HG02571 (cell line): Measurements from ENCODE around the gene SBK1.
"Not testable (repeated sequence)": the region's sequence is repeated elsewhere in the genome, so short reads cannot be mapped to it uniquely, and the experiment has no call there.

Experiments
- ATAC-seq: cut with Tn5 transposase; IDR thresholded peaks from one replicate; pipeline ENCODE4 v1.9.1; 2021; ENCODE audit warnings: mild to moderate bottlenecking, moderate library complexity; ENCODE audit not compliant: unreplicated experiment

Gene SBK1

DNA sequence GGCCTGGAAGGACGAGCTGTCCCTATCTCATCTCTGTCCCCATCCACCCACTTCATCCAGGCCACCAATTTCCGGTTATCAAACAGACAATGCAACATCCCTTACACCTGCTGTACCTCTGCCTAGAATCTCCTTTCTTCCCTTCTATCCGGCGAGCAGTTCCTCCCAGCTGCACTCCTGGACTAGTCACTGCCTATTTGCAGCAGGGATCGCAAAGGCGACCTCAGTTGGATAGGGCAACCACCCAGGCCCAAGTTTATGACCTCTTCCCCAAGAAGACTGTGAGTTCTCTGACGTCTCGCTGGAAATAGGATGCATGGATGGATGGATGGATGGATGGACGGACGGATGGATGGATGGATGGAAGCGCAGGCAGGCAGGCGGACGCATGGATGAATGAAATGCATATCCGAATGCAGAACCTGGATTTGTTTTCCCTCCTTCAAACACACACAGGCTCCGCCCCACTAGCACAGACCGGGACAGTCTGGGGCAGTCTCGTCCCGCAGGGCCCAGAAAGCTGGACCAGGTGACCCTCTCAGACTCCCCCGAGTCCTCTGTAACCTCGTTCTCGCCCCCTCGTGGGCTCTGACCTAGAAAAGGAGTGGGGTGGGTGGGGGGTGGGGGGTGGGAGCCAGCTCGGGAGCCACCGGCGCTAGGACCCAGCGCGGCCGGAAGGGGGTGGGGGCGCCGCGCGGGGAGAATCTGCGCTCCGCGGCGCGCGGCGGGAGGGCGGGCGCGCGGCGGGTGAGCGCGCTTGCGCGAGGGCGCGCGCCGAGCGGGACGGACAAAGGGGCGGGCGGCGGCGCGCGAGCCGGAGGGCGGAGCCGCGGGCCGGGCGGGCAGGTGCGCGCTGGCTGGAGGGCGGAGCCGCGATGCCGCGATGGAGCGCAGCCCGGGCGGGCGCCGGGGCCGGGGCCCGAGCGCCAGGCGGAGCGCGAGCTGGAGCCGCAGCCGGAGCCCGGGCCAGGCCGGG, at the start of gene SBK1:
Gene SBK1 (plus strand): TSS at position 875 of the 976 bp plus-strand sequence. CDS start 24,867 bp downstream, outside the sequence.
- ATAC-seq, result peak; percentile 79

DNA sequence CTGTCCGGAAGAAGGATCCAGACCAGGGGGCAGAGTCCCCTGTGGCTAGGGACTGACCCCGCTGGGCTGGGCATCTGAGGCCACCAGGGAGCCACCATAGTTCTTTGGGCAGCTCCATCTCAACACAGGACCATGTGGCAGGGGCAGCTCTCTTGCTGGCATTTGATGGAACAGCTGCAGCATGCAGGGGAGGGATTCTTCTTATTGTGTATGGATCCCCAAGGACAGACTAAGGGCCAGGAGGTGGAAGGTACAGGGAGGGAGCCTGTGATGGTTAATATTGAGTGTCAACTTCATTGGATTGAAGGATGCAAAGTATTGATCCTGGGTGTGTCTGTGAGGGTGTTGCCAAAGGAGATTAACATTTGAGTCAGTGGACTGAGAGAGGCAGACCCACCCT, 42.8 kb upstream of the SBK1 start:
- ATAC-seq, result not testable (repeated sequence)

DNA sequence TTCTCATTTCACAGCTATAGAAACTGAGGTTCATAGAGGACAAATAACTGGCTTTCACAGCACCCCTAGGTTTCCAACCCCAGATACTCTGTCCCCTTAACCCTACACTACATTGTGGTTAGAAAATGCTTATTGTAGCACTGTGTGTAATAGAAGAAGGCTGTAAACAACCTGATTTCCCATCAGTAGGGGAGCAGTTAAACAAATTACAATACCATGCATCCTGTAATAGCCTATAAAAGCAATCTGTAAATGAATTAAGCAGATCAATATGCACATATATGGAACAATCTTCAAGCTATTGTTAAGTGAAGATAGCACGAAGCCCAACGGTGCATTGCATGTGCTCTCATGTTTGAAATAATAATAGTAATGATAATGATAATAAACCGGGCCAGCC, 41.3 kb upstream of the SBK1 start:
- no peak for ATAC-seq

DNA sequence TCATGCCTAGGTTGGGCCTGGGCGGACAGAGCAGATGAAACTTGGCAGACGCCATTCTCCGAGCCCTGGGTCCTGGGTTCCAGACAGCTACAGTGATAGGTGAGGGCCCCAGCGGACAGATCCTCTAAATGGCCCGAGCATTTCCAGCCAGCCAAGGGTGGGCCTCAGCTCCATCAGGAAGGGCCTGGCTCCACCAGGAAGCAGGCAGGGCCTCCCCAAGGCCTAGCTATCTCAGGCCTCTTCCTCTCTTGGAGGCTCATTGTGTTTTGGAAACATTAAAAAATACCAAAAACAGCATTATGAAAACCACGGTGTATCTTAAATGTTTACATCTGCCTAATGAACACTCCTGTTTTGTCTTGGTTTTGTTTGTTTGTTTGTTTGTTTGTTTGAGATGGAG, 38.2 kb upstream of the SBK1 start:
- ATAC-seq, result no peak

DNA sequence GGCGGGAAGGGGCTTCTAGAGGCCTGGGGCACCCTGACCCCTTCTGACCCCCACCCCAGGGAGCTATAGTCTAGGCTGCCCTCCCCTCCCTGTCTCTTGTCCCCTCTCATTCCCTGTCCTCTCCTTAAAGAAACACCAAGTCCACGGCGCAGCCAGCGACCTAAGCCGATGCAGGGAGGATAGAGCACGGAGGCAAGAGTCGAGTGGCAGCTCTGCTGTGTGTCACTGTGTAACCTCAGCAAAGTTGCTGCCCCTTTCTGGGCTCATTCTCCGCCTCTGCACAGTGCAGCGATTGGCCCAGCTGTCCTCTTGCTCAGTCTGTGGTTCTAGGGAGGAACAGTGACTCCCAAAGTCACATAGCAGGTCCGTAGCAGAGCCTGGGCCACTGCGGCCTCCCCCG, 36.5 kb upstream of the SBK1 start:
- no peak for ATAC-seq

DNA sequence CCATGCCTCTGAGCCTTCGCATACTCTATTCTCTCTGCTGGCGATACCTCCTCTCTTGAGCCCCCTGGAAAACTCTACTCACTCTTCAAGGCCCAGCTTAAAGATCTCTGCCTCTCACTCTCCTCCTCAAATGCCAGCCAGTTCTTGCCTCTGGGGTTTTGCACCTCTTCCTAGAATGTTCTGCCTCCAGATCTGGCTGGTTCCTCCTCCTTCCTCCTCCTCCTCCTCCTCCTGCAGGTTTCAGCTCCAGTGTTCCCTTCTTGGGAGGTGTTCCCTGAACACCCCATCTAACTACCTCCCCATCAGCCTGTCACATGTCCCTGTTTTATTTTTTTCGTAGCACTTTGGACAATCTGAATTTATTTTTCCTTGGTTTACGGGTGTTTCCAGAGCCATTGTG, 35.1 kb upstream of the SBK1 start:
- no peak for ATAC-seq

DNA sequence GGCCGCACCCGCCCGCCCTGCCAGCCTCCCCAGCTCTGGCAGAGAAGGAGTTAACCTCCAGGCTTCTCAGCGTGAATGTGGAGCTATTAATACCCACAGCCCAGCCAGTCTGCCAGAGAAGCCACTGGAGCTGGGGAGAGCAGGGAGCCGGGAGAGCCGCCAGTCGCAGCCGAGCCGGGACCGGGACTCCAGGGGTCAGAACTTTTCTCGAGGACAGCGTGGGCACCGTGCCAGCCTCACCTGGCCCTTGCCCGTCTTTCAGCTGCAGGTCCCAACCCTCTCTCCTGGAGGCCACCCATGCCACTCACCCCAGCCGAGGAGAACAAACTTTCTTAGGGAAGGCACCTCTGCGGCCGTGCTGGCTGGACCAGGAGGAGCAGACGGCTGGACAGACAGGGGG, 33.8 kb upstream of the SBK1 start:
- no peak for ATAC-seq

DNA sequence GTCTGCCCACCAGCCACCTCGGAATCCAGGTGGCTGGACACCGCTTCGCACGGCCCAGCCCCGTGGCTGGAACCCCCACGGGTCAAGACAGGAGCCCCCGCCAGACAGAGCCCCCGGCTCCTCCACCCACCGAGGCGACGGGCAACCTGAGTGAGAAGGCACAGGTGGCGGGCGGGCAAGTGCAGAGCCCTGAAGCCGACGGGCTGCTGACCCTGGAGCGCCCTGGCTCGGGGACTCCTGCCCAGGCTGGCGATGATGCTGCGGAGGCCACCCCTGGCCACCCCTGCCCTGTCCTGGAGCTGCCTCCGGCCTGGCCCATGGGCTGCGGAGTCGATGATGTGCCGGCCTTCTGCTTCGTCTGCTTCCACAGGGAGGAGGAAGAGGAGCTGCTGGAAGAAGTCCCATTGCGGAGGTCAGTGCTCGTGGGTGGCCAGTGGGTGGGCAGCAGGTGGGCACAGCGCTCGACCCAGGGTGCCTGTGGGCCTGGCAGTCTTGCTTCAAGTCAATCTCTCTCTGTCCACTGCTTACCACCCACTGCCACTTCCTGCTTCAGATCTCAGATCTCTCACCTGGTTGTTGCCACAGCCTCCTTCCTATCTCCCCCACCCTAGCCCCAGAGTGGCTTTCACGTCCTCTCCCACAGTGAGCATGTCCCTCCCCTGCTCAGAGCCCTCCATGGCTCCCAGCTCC, 33.1 kb upstream of the SBK1 start:
- ATAC-seq, result no peak

DNA sequence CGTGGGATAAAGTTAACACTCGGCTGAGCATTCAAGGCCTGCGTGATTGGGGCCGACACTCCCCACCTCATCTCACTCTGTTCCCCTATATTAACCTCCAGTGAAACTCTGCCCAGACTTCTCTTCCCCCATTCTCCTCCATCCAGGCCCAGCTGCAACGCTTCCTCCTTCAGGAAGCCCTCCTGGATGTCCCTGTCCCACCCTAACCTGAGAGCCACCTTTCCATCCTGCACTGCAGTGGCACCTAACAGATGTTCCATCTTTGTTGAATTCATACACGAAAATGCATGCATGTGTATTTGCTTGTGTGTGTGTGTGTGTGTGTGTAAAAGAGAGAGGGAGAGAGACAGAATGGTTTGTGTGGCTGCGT, 32.6 kb upstream of the SBK1 start:
- no peak for ATAC-seq

DNA sequence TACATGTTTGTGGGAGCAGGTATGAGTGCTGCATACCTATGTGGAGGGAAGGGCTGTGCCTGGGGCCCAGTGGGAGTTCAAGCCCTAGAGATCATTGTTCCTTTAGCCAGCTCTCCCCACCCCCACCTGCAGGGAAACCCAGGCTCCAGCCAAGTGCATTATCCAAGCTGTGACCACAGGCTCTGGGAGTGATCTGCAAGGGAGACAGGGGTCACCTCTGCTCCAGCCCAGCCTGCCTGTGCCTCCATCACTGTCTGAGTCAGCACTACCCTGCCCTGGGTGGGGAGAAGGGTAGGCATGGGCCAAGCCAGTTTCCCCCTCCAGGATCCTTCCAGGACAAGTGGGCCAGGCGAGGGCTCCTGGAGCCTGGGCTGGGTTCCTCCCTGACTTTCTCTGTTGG, 32.1 kb upstream of the SBK1 start:
- no peak for ATAC-seq

DNA sequence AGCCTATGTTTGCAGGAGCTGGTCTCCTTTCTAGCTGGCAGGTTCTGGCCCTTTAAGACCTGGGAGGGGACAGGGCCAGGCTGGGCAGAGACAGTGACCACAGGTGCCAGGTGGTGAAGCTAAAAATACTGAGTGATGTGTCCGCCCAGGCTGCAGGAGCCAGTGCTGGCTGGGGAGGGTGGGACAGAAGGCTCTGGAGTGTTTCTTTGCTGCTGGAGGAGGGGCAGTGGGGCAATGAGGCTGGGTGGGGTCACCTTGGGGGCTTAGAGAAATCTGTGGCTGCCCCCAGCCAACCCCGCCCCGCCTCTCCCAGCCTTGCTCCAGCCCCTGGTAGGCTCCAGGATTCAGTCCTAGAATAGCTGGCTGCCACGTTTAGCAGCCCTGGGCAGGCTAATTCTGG, 30.4 kb upstream of the SBK1 start:
- ATAC-seq, result no peak

DNA sequence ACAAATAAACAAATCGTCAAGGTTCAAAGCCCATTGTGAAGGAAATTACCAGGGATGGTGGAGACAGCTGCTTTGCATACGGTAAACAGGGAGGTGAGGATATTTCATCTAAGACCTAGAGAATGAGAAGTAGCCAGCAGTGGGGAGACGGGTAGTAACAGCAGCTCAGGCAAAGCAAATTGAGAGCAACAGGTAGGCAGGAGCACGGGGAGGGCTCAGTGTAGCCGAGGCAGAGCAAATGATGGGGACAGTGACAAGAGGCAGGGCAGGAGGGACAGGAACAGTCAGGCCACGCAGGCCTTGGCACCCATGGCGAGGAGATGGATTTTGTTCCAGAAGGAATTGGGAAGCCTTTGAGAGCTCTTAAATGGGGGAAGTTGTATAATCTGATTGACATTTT, 29.0 kb upstream of the SBK1 start:
- no peak for ATAC-seq

DNA sequence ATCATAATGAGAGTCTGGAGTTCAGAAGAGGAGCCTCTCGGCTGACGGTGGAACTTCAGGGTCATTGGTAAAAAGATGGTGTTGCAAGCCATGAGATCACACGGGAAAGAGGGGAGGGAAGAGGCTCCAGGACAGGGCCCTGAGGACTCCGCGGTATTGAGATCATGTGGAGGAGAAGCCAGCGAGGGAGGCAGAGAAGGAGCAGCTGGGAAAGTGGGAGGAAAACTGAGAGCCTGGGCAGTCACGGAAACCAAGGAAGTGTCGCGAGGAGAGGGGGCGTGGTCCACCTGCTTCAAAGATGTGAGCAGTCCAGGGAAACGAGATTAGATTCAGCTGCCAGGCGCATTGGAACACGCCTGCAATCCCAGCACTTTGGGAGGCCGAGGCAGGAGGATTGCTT, 27.7 kb upstream of the SBK1 start:
- no peak for ATAC-seq

DNA sequence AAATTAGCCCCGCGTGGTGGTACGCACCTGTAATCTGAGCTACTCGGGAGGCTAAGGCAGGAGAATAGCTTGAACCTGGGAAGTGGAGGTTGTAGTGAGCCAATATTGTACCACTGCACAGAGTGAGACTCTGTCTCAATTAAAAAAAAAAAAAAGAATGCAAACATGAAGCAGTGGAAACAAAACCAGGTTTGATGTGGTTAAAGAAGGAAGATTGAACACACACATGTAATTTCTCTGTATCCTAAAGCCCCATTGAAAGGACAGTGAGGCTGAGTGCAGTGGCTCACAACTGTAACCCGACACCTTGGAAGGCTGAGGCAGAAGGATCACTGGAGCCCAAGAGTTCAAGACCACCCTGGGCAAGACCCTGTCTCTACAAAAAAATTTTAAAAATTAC, 26.5 kb upstream of the SBK1 start:
- ATAC-seq, result no peak

DNA sequence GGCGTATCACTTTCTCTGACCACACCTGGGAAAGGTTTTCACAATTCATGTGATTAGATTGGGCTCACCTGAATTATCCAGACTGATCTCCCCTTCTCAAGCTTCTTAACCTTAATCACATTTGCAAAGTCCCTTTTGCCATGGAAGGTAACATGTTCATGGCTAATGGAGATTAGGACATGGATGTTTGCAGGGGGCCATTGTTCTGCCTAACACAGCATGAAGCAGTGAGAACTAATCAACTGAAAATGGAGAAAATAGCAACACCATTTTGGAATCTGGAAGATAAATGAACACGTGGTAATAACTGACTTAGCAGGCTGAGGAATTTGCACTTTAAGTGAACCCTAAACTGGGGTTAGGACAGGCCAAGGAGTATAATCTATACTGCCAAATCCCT, 25.0 kb upstream of the SBK1 start:
- ATAC-seq, result no peak

DNA sequence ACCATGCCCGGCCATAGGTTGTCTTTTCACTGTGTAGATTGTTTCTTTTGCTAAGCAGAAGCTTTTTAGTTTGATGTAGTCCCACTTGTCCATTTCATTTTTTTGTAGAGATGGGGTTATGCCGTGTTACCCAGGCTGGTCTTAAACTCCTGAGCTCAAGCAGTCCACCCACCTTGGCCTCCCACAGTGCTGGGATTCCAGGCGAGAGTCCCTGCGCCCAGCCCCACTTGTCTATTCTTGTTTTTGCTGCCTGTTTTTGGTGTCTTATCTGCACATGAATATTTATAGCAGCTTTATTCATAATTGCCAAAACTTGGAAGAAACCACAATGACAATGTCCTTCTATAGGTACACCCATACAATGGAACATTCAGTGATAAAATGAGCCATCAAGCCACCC, 18.8 kb upstream of the SBK1 start:
- no peak for ATAC-seq

DNA sequence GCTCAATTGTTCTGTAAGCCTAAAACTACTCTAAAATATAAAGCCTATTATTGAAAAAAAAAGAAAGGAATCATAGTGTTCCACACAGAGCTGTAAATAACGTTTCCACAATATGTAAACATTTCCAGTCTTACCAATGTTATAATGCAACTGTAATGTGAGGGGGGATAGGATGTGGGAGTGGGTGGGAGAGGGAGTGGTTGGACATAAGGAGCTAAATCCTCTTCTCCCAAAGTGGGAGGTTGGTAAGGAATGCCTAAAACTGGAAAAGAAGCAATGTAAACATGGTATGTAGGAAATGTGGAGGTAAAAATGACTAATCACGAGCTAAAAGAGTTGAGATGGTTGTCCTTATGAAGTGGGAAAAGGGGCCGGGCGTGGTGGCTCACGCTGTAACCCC, 17.6 kb upstream of the SBK1 start:
- no peak for ATAC-seq

DNA sequence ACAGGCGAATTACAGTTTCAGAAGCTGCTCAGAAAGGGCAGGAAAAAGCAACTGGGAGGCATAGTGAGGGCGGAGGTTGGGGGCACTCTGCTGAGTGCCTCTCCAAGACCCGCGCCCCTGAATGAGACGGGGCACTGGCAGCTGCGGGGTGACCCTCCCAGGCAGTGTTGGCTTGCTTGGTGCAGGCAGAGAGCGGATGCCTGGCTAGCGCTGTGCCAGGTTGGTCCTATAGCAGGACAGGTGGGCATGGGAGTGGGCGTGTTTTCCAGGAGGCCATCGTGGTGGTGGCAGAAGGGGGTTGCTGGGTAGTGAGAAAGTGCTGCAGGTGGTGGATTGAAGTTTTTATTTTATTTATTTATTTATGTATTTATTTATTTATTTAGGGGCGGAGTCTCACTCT, 16.0 kb upstream of the SBK1 start:
- ATAC-seq, result no peak

DNA sequence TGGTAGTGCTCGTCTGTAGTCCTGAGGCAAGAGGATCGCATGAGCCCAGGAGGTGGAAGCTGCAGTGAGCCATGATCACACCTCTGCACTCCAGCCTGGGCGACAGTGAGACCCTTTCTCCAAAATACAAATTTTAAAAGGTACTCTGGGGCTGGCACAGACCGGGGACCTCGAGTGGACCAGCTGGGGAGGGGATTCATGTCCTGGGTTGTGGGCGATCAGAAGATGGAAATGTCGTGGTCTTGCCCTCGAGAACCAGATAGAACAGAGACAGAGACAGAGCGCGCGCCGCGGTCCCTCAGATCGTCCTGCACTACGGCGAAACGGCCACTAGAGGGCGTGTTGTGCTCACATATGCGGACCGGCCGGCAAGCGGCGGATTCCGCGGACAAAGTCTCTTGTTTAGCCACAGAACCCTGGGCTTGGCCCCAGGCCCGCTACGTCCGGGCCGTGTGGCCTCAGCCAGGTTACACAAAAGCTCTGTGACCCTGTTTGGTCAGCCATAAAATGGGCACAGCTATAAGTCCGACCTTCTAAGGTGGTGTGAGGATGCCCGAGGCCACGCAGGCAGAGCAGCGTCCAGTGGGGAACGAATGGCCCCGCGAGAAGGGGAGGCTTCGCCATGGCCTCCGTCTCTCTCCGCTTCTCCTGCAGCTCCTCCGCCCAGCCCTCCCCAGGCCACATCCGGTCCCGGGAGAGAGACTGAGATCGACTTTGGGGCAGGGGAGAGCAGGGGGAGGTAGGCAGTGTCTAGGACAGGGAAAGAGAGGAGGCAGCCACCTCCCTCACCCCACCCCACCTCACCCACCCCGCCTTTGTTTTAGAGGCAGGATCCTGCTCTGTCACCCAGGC, 14.6 kb upstream of the SBK1 start:
- no peak for ATAC-seq

DNA sequence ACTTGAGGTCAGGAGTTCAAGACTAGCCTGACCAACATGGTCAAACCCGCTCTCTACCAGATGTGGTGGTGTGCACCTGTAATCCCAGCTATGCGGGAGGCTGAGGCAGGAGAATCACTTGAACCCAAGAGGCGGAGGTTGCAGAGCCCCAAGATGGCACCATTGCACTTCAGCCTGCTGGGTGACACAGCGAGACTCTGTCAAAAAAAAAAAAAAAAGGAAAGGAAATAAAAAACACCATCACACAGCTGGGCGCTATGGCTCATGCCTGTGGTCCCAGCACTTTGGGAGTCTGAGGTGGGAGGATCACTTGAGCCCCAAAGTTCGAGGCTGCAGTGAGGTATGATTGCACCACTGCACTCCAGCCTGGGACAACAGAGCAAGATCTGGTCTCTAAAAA, 13.3 kb upstream of the SBK1 start:
- ATAC-seq, result no peak
